Esophagus mucosa (tissue), 1 donor: ENCODE results near the gene PERM1. TPM values are rescaled to one million over a fixed set of nuclear protein-coding genes. Genes with fewer than 3 reads are reported as not detected.
"Not testable (repeated sequence)": the region's sequence is repeated elsewhere in the genome, so short reads cannot be mapped to it uniquely, and the experiment has no call there.

ENCODE experiments used
- ATAC-seq: fragments of 200-7000 bp; cut with Tn5 transposase; one replicate; pipeline ENCODE4 v1.9.1; 2020
- total RNA-seq: library from RNA; stranded (reverse); gene quantifications from one replicate; pipeline ENCODE4 v1.2.4, GENCODE V29; 2023
- donor health status: DM: yes; HTN: yes; CAD: no.

Gene PERM1
- total RNA-seq, 1 donor from 2014 or later: not detected

GRCh38 chr1:978069-978834 is 3.6 kb downstream of the PERM1 start:
- ATAC-seq: no peak

- ATAC-seq: not testable (repeated sequence)
Observed at GRCh38 chr1:976791-977190, 5.1 kb downstream of the PERM1 start.

GRCh38 chr1:975896-976683 is 5.8 kb downstream of the PERM1 start:
- peak; percentile 52 for ATAC-seq

GRCh38 chr1:975365-975764 is 6.5 kb downstream of the PERM1 start:
- ATAC-seq: no peak

GRCh38 chr1:974687-975328 is 7.1 kb downstream of the PERM1 start:
- no peak for ATAC-seq

- no peak for ATAC-seq
Observed at GRCh38 chr1:974293-974640, 7.6 kb downstream of the PERM1 start.

GRCh38 chr1:973459-974292 is 8.2 kb downstream of the PERM1 start:
- no peak for ATAC-seq

GRCh38 chr1:972726-973458 is 9.0 kb downstream of the PERM1 start:
- ATAC-seq: no peak

- no peak for ATAC-seq
Observed at GRCh38 chr1:971751-972506, 10.0 kb downstream of the PERM1 start.

GRCh38 chr1:970973-971730 is 10.7 kb downstream of the PERM1 start:
- peak; percentile 59 for ATAC-seq

- ATAC-seq: no peak
Observed at GRCh38 chr1:970242-970972, 11.5 kb downstream of the PERM1 start.

GRCh38 chr1:969260-969855 is 12.5 kb downstream of the PERM1 start:
- no peak for ATAC-seq

GRCh38 chr1:967466-968343 is 14.2 kb downstream of the PERM1 start:
- peak; percentile 52 for ATAC-seq

GRCh38 chr1:966704-967300 is 15.1 kb downstream of the PERM1 start:
- ATAC-seq: peak; percentile 75

GRCh38 chr1:966135-966703 is 15.7 kb downstream of the PERM1 start, which contains the start of gene PLEKHN1:
Gene PLEKHN1 (plus strand): TSS chr1:966482. CDS start chr1:966532, 50 bp downstream.
- peak; percentile 71 for ATAC-seq

GRCh38 chr1:965526-966134 is 16.3 kb downstream of the PERM1 start:
- no peak for ATAC-seq
